Body of pancreas (tissue), 4 donors: ENCODE measurements around the gene WDR26.

ENCODE experiments used
- CTCF ChIP-seq, 7 experiments: fragments of 450-650 bp in 4 of 7; fragments of 200-600 bp in 3 of 7; sonication (generic) in 3 of 7; IDR thresholded peaks; one replicate each; pipeline ENCODE4 v1.5.1; 2016 to 2019; ENCODE audit warnings: antibody characterized with exemption in 7 of 7
- POLR2A ChIP-seq, 3 donors: fragments of 450-650 bp; IDR thresholded peaks; one replicate each; pipeline ENCODE4 v1.6.1; 2016; ENCODE audit warnings: antibody characterized with exemption in 3 of 3, mild to moderate bottlenecking in 2 of 3

GRCh38 chr1:224433041-224433691 is 1.4 kb downstream of the WDR26 start:
- TF ChIP-seq CTCF (IDR thresholded peaks at IDR 0.05): no peak
- TF ChIP-seq POLR2A (IDR thresholded peaks at IDR 0.05): no peak
